GM18907 (cell line): ENCODE data around the gene PFKFB2.

Experiments
- ATAC-seq: cut with Tn5 transposase; IDR thresholded peaks from one replicate; pipeline ENCODE4 v1.9.1; 2021; ENCODE audit warnings: mild to moderate bottlenecking, moderate library complexity; ENCODE audit not compliant: unreplicated experiment

The PFKFB2 gene

GRCh38 chr1:207063014-207063413 is 9.9 kb downstream of the PFKFB2 start:
- ATAC-seq: no peak

- ATAC-seq: no peak
Measured at GRCh38 chr1:207064561-207064960, 11.5 kb downstream of the PFKFB2 start.

- no peak for ATAC-seq
Measured at GRCh38 chr1:207067185-207067584, 14.1 kb downstream of the PFKFB2 start.

- ATAC-seq: no peak
Measured at GRCh38 chr1:207067665-207068064, 14.6 kb downstream of the PFKFB2 start.

- ATAC-seq: no peak
Measured at GRCh38 chr1:207069061-207069460, 16.0 kb downstream of the PFKFB2 start.

- peak; percentile 55 for ATAC-seq
Measured at GRCh38 chr1:207069858-207070506, 16.9 kb downstream of the PFKFB2 start.

- no peak for ATAC-seq
Measured at GRCh38 chr1:207070811-207071210, 17.7 kb downstream of the PFKFB2 start.

GRCh38 chr1:207071426-207071825 is 18.4 kb downstream of the PFKFB2 start:
- ATAC-seq: no peak

- no peak for ATAC-seq
Measured at GRCh38 chr1:207072233-207072632, 19.2 kb downstream of the PFKFB2 start.

GRCh38 chr1:207073906-207074820 is 21.1 kb downstream of the PFKFB2 start:
- ATAC-seq: no peak

GRCh38 chr1:207076181-207076955 is 23.3 kb downstream of the PFKFB2 start:
- ATAC-seq: no peak

- ATAC-seq: no peak
Measured at GRCh38 chr1:207077012-207077411, 23.9 kb downstream of the PFKFB2 start.

- ATAC-seq: no peak
Measured at GRCh38 chr1:207077470-207078377, 24.6 kb downstream of the PFKFB2 start.

- ATAC-seq: no peak
Measured at GRCh38 chr1:207078578-207079132, 25.6 kb downstream of the PFKFB2 start.

GRCh38 chr1:207079706-207080241 is 26.7 kb downstream of the PFKFB2 start:
- ATAC-seq: no peak

GRCh38 chr1:207081088-207081487 is 28.0 kb downstream of the PFKFB2 start:
- no peak for ATAC-seq

GRCh38 chr1:207081806-207082205 is 28.7 kb downstream of the PFKFB2 start:
- ATAC-seq: no peak

- no peak for ATAC-seq
Measured at GRCh38 chr1:207084232-207084631, 31.2 kb downstream of the PFKFB2 start.

- ATAC-seq: peak; percentile 80
Measured at GRCh38 chr1:207084701-207085180, 31.7 kb downstream of the PFKFB2 start.

GRCh38 chr1:207085887-207086286 is 32.8 kb downstream of the PFKFB2 start:
- ATAC-seq: no peak
